GM21717 (cell line): ENCODE results near the gene LNX1.

Experiments
- ATAC-seq: cut with Tn5 transposase; IDR thresholded peaks from one replicate; pipeline ENCODE4 v1.9.1; 2021; ENCODE audit warnings: mild to moderate bottlenecking, moderate library complexity; ENCODE audit not compliant: unreplicated experiment

Gene LNX1

GRCh38 chr4:53538756-53539155 is 52.5 kb downstream of the LNX1 start:
- ATAC-seq: no peak

GRCh38 chr4:53537606-53538005 is 53.7 kb downstream of the LNX1 start:
- ATAC-seq: no peak

- no peak for ATAC-seq
Observed at GRCh38 chr4:53536328-53536727, 55.0 kb downstream of the LNX1 start.

- ATAC-seq: no peak
Observed at GRCh38 chr4:53535567-53535966, 55.7 kb downstream of the LNX1 start.

GRCh38 chr4:53534684-53535083 is 56.6 kb downstream of the LNX1 start:
- ATAC-seq: no peak

GRCh38 chr4:53532521-53532920 is 58.8 kb downstream of the LNX1 start:
- no peak for ATAC-seq

- ATAC-seq: no peak
Observed at GRCh38 chr4:53531585-53532224, 59.6 kb downstream of the LNX1 start.

GRCh38 chr4:53529025-53529424 is 62.3 kb downstream of the LNX1 start:
- ATAC-seq: no peak

GRCh38 chr4:53527930-53528329 is 63.4 kb downstream of the LNX1 start:
- ATAC-seq: no peak

GRCh38 chr4:53527326-53527725 is 64.0 kb downstream of the LNX1 start:
- no peak for ATAC-seq

GRCh38 chr4:53522334-53522733 is 69.0 kb downstream of the LNX1 start:
- no peak for ATAC-seq

GRCh38 chr4:53520116-53520515 is 71.2 kb downstream of the LNX1 start:
- ATAC-seq: no peak

GRCh38 chr4:53518807-53519206 is 72.5 kb downstream of the LNX1 start:
- ATAC-seq: no peak

- no peak for ATAC-seq
Observed at GRCh38 chr4:53515076-53515475, 76.2 kb downstream of the LNX1 start.

GRCh38 chr4:53514509-53514908 is 76.8 kb downstream of the LNX1 start:
- ATAC-seq: no peak

GRCh38 chr4:53512608-53513007 is 78.7 kb downstream of the LNX1 start:
- ATAC-seq: no peak

- ATAC-seq: no peak
Observed at GRCh38 chr4:53511014-53511413, 80.3 kb downstream of the LNX1 start.

- ATAC-seq: no peak
Observed at GRCh38 chr4:53510321-53510720, 81.0 kb downstream of the LNX1 start.

GRCh38 chr4:53508446-53508845 is 82.8 kb downstream of the LNX1 start:
- ATAC-seq: no peak

GRCh38 chr4:53507671-53508286 is 83.5 kb downstream of the LNX1 start:
- ATAC-seq: no peak

- ATAC-seq: no peak
Observed at GRCh38 chr4:53507058-53507457, 84.2 kb downstream of the LNX1 start.

GRCh38 chr4:53505947-53506346 is 85.3 kb downstream of the LNX1 start:
- ATAC-seq: no peak

GRCh38 chr4:53502094-53502493 is 89.2 kb downstream of the LNX1 start:
- no peak for ATAC-seq
